ENCODE results near the gene THSD7A.

The THSD7A gene, protein sequence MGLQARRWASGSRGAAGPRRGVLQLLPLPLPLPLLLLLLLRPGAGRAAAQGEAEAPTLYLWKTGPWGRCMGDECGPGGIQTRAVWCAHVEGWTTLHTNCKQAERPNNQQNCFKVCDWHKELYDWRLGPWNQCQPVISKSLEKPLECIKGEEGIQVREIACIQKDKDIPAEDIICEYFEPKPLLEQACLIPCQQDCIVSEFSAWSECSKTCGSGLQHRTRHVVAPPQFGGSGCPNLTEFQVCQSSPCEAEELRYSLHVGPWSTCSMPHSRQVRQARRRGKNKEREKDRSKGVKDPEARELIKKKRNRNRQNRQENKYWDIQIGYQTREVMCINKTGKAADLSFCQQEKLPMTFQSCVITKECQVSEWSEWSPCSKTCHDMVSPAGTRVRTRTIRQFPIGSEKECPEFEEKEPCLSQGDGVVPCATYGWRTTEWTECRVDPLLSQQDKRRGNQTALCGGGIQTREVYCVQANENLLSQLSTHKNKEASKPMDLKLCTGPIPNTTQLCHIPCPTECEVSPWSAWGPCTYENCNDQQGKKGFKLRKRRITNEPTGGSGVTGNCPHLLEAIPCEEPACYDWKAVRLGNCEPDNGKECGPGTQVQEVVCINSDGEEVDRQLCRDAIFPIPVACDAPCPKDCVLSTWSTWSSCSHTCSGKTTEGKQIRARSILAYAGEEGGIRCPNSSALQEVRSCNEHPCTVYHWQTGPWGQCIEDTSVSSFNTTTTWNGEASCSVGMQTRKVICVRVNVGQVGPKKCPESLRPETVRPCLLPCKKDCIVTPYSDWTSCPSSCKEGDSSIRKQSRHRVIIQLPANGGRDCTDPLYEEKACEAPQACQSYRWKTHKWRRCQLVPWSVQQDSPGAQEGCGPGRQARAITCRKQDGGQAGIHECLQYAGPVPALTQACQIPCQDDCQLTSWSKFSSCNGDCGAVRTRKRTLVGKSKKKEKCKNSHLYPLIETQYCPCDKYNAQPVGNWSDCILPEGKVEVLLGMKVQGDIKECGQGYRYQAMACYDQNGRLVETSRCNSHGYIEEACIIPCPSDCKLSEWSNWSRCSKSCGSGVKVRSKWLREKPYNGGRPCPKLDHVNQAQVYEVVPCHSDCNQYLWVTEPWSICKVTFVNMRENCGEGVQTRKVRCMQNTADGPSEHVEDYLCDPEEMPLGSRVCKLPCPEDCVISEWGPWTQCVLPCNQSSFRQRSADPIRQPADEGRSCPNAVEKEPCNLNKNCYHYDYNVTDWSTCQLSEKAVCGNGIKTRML (N-terminal part only)

DNA sequence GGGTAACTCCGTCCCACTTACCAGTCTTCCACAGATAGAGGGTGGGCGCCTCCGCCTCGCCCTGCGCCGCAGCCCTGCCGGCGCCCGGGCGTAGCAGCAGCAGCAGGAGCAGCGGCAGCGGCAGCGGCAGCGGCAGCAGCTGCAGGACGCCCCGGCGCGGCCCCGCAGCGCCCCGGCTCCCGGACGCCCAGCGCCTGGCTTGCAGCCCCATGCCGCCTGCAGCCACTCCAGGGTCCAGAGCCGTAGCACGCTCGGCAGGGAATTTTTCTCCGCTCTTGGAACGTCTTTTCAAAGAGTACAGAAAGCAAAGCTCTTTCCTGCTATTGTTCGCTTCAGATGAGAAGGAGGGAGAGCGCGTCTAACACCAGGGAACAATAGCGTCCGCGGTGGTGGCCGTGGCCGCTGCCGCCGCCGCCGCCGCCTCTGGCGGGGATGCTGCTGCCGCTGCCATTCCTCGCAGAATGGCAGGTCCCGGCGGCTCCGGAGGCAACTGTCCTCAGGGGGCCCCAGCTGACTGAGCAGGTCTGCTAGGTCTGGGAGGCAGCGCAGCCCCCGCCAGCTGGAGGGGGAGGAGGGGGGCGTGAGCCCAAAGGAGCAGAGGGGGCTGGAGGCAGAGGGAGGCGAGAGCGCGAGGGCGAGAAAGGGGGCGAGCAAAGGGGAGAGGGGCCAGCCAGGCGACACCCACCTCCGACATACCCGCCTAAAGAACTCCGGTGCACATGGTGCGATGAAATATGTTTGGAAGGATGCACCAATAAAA, at the start of gene THSD7A:
THSD7A (minus strand) TSS at position 463 of the 760 bp plus-strand sequence; CDS start at position 211, 252 bp downstream.
- no peak for DNase-seq (ENCODE audit: low spot score)

DNA sequence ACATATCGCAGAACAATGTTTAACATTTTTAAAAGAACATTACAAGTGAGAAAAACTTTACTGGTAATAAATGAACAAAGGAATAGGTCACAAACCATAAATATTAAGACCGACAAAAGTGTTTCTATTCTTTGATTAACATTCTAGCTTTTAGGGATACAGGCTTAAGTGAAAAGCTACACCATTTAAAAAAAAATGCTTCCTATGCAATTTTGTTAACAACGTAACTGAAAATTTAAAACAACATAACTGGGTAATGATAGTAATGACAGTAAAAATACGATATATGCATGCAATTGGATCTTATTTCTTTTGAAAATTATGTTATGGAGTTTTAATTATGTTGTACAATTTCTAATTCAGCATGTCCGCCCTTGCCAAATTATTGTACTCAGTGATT, 49.7 kb upstream of the THSD7A start:
- DNase-seq (ENCODE audit: low spot score) = no peak

DNA sequence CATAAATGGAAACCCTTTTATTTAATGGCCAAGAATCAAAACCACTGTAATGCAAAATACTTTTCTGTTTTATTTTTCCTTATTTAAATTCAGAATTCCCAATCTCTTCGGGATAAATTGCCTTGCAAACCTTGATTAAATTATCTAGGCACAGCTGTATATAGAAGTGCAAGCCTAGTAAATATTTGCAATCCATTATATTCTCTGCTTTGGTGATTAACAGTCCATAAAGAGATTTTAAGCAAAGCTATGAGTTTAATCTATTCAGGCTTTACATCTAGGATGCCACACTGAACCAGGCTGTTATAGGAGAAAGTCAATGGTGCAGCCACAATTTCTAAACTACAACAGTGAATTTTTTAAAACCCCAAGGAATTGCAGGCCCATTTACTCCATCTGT, 43.6 kb upstream of the THSD7A start:
- no peak for DNase-seq (ENCODE audit: low spot score)

DNA sequence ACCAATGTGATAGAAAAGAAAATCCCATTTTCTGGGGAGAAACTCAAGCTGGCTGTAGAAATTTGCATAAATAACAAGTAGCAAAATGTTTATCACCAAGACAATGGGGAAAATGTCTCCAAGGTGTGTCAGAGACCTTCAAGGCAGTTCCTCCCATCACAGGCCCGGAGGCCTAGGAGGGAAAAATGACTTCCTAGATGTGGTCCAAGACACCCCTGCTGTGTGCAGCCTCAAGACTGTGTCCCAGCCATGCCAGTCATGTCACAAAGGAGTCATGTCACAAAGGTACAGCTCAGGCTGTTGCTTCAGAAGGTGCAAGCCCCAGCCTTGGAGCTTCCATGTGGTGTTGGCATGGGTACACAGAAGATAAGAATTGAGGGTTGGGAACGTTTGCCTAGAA, 33.7 kb upstream of the THSD7A start:
- no peak for DNase-seq (ENCODE audit: low spot score)

DNA sequence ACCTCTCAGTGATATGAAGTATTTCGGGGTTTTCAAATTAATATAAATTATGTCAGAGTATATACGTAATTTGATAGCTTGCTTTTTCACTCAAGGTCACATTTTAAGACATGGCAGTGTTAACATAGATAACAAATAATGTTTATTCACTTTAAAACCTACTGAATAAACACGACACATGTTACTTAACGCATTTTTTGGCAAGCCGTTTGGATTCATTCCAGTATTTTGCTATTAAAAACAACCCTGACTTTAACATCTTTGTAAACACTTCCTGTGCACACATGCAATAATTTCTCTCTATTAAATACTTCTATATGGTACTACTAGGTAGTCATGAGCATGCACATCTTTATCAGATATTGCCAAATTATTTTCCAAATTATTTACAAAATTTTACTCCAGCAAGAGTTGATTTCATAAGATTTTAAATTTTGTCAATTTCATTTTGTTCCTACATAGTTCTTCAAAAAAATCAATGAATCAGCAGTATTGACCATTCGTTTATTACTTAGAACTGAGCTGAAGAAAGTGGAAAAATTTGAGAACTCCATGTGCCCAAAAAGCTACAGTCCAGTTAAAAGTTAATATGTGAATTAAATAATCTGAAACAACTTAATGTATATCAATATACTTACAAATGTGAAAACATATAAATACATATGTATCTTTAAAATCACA, 26.8 kb upstream of the THSD7A start:
- no peak for DNase-seq (ENCODE audit: low spot score)

DNA sequence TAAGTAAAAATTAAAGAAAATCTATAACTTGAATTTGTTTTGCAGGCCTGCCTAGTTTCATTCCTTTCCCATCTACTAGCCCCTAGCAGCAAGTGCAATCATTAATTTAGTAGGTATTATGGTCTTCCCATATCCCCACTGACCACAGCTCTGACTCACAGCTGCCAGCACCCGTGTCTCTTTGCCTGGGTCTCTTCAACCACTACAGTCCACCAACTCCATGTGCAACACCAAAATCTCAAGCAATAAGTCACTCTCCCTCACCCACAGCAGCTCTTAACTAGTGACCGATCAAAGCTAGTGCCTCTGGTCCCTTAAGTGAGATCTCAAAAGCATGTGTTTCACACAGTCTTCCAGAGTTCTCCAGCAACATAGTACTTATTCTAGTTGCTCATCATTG, 26.0 kb upstream of the THSD7A start:
- DNase-seq (ENCODE audit: low spot score) = no peak

DNA sequence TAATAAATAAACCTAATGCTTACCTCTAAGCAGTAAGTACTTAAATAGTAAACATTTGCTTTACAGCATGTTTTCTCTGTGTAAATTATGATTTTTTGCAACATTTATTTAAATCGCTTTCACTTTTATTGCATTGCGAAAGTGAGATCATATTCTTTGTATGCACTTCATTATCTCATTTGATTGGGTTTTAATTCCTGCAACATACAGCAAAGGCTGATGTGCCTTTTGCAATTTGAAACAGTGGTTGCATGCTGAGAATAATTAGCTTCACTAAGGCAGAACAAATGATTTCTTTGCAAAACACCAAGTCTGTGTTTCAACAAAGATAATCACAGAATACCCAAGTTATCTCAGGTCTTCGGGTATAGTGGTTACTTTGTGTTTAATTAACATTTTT, 16.3 kb upstream of the THSD7A start:
- no peak for DNase-seq (ENCODE audit: low spot score)

DNA sequence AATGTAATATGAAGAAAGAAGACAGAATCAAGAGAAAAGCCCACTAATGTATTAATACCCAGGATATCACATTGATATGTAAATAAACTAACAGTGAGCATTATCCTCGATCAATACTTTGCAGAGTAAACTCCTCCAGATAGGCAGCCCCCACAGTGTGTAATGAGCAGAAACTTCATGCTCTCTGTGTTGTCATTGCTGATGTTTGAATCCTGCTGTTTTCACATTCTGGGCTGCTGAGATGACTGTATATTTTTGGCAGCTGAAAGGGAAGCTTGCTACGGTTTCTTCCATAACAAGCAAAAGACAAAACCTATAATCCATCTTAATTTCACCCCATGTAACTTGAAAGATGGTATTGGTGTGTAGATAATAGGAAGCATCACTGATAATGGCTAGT, 15.3 kb upstream of the THSD7A start:
- DNase-seq (ENCODE audit: low spot score) = no peak

DNA sequence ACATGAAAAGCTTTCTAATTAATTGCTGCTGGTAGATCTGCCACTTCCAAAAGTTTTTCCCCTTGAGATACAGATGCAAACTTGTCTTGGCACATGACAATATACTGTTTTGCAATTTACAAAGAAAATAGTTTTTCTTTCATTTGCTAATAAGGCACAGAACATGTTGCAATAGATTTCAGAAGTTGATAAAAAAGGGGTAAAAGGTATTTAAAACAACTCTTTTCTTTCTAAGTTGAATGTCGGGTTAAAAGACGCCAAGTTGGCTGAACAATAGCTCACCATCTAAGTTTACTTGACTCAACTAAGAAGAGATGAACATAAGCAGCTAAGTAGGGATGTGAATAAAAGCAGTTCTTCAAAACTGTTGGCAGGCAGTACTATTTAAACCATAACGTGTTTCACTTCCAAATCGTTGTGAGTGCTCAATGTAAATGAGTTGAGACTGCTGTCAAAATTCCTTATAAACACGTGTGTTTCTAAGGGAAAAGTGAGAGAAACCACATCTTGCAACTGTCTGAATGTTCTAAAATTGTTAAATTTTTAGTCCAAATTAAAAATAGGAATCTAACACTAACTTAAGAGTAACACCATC, 14.5 kb upstream of the THSD7A start:
- no peak for DNase-seq (ENCODE audit: low spot score)

DNA sequence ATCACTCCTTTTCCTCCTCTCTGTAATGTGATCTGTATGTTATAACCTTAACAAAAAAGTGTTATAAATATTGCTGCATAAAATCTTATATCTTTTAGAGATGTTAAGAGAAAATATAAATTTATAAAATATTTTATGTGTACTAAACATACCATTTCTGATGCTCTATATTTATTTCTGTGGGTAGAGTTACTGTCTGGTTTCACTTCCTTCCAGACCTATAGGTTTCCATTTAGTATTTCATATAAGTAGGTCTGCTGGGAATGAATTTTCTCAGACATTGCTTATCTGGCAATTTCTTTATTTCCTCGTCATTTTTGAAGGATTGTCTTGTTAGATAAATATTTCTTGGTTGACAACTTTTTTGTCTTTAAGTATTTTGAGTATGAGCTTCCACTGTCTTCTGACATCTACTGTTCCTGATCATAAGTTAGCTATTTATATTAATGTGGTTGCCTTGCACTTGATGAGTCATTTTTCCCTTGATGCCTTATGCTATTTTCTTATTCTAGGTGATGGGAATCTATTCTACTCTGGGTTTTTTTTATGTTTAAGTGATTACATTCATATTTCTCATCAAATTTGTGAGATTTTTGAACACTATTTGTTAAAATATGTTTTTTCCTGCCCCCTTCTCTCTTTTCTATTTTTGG, 11.2 kb upstream of the THSD7A start:
- no peak for DNase-seq (ENCODE audit: low spot score)

DNA sequence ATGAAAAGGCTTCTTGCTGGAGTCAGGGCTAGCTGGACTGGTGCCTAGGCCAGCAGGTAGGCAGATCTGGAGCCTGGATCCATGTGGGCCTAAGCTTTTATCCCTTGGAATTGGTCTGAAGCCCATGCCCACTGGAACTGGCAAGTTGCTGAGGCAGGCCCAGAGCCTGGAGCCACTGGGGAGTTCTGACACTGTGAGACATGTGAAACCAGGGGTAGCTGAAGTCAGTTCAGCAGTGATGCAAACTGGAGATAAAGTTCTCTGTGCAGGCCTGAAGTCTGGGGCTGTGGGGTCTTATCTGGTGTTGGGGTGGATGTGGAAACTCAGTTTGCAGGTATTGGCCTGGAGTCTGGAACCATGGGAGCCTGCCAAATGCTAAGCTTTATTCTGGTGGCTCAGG, 9.7 kb upstream of the THSD7A start:
- DNase-seq (ENCODE audit: low spot score) = no peak

DNA sequence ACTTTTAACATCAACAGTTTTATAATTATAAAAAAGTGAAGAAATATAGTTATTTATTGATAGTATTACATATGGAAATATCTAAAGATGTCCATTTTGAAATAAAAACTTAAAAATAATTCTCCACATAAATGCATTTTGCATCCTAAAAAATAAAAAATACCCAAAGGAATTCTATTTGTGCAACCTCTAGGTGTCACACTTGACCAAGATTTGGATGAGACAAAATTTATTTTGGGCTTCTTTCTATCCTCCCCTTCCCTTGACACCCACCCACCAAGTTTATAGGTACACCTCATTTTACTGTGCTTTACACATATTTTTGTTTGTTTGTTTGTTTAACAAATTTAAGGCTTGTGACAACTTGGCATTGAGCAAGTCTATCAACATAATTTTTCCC, 3.3 kb upstream of the THSD7A start:
- DNase-seq (ENCODE audit: low spot score) = no peak

DNA sequence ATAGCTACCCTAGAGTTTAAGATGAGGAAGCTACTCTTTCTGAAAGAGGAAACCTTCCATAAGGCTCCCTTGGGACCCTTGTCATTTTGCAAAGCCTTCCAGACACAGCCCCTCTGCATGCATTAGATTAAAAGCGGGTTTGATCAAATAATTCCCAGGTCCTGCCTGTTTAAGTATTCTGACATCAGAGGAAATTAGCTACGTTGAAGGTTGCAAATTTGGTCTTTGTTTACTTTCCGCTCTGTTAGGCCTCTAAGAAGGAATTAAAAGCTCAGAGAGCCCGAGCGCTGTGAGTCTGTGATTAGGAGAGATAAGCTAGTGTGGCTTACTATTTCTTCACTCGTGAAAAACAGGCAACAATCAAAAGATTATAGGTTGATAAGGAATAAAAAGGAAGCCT, 1.4 kb upstream of the THSD7A start:
- DNase-seq (ENCODE audit: low spot score) = no peak

DNA sequence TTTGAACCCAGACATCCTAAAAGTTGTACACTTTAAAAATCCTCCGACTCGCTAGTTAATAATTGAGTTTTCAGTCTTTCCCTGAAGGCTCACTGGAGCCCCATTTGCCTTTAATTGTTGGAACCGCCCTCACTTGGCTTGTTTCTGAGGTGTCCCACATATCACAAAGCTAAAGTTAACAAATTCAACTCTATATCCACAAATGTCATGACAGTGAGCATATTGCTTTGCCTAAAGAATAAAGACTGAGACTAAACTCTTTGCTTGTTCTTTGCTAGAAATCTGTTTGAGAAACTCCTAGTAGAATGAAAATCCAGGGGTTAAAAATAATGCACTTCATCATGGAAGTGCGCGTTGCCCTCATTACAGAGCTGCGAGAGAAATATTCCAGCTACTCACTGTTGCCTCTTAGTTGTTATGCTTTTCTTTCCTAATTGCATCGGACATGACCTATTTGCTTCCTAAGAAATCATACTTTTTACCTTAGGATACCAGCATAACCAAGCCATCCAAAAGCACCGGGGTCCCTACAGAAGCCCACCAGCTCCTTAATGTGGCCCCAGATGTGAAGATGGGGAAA, 752 bp downstream of the THSD7A start:
- no peak for DNase-seq (ENCODE audit: low spot score)

DNA sequence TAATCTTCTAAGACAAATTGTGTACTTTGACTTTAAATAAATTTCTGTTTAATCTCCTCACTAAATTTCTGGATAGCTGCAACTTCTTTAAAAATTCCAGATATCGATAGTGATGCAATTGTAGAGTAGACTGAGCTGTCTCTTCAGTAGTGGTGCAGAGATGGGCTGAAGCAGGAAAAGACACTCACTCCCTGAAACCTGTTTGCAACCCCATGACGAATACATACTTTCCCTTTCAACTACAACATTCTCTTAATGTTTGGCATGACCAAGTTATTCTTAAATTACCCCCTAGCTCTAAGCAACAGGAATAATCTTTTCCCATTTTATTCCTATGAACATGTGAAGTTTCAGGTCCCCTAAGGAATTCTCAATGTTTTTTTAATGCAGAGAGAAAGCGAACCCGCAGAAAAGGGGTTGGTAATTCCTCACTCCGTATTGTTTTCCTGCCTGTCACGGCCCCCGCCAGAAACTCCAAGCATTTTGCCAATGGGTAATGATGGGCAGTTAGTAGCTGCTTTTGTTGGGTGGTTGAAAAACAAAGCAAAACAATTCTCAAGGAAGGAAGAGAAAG, 1.3 kb downstream of the THSD7A start:
- DNase-seq (ENCODE audit: low spot score) = no peak

DNA sequence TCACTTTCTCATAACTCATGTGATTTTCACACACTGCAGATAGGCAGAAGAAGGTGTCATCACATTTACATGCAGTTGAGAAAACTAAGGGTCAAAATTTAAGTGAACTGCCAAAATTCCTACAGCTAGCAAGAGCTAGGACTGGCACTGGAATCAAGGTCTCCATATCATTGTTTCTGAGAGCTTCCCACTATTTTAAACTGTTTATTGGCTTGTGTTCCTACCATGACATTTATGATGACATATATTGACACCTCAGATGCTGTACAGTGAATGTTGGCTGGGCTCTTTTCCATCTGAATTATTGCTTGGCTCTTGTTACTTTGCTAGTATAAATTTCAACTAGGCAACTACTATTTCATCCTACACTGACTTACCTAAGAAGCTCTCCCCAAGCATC, 2.0 kb downstream of the THSD7A start:
- no peak for DNase-seq (ENCODE audit: low spot score)

DNA sequence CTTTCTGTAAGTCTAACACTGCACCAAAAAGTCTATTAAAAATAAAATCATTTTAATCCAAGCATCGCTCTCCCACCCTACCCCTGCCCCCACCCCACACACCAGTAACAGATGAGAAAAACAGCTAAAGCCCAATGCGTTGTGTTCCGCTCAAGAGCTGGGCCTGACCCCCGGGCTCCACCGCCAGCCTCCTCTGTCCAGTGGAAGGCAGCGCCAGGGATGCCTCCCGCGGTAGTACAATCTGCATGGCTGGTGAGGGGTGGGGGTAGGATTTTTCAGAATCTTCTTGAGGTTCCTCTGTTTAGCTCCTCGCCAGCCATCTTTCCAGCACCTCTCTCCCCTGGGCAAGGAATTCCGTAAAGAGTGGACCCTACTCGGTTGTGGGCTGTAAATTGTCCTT, 12.1 kb downstream of the THSD7A start:
- no peak for DNase-seq (ENCODE audit: low spot score)

DNA sequence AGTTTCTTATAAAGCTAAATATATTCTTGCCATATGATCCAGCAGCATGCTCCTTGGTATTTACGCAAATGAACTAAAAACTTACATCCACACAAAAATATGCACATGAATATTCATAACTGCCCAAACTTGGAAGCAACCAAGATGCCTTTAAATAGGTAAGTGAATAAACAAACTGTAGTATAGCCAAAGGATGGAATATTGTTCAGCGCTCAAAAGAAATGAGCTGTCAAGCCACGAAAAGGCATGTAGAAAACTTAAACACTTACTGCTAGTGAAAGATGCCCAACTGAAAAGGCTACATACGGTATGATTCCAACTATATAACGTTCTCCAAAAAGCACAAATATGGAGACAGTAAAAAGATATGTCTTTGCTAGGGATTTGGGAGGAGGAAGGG, 12.7 kb downstream of the THSD7A start:
- no peak for DNase-seq (ENCODE audit: low spot score)

DNA sequence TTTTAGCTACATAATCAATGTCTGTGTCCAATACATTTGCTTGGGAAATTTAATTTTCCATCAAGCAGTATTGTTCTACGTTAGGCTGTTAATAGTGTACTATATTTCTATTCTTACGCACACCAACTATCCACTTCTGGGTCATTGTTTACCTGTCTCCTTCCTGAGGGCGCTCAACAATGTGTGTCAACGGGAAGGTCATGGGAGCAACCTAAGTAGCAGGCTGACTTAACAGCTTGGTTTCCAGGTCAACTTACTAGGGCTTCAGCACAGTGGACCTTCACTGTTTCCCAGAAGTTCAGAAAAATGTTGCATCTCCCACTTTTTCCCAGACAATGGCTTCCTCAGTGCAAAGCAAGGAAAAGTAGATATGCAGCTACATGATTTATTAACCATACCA, 13.7 kb downstream of the THSD7A start:
- DNase-seq (ENCODE audit: low spot score) = no peak

Data from CD4-positive, alpha-beta T cell treated with Interleukin-6 at 100 ng/mL for 8 hours (primary cell).